ENCODE data around the gene KLRF1.

Gene KLRF1

GRCh38 chr12:9810671-9811070 lies 16.6 kb upstream of the KLRF1 start:
- TF ChIP-seq CTCF (IDR thresholded peaks at IDR 0.05; ENCODE audit: low read length) (no peak), EZH2 (optimal IDR thresholded peaks at IDR 0.05; ENCODE audit: low read depth, low read length) (no peak), EZH2phosphoT487 (IDR thresholded peaks at IDR 0.05; ENCODE audit: low read length) (no peak)
- Histone ChIP-seq H3K79me2 (ENCODE audit: low read length) (no peaks in the 10 kb centered on the region), H3F3A (ENCODE audit: insufficient read depth, low read length) (no peaks in the 10 kb centered on the region), H3K36me3 (replicated peaks; ENCODE audit: insufficient read depth, low read length) (no peaks in the 10 kb centered on the region), H2AFZ (ENCODE audit: low read length) (no peak overlapping the region), H3K9ac (ENCODE audit: low read length) (no peak overlapping the region), H4K20me1 (ENCODE audit: insufficient read depth, low read length) (no peaks in the 10 kb centered on the region), H3K9me2 (replicated peaks; ENCODE audit: insufficient read depth, low read length) (no peaks in the 10 kb centered on the region), H3K4me1 (ENCODE audit: low read length) (no peaks in the 10 kb centered on the region), H3K27me3 (replicated peaks; ENCODE audit: insufficient read depth, low read length) (no peaks in the 10 kb centered on the region), H3K4me2 (ENCODE audit: low read depth, low read length) (no peak overlapping the region), H3K4me3 (ENCODE audit: low read length) (no peak overlapping the region), H3K27ac (ENCODE audit: low read length) (no peak overlapping the region), H3K9me3 (replicated peaks; ENCODE audit: insufficient read depth, low read length) (no peaks in the 10 kb centered on the region)
- DNase-seq: no peak

- DNase-seq: no peak
- H3K27ac ChIP-seq (ENCODE audit: low read length): no peak overlapping the region
- H3K27me3 ChIP-seq (replicated peaks; ENCODE audit: insufficient read depth, low read length): no peaks in the 10 kb centered on the region
- H2AFZ ChIP-seq (ENCODE audit: low read length): no peak overlapping the region
- no peaks in the 10 kb centered on the region for H3K9me2 ChIP-seq (replicated peaks; ENCODE audit: insufficient read depth, low read length)
- no peaks in the 10 kb centered on the region for H4K20me1 ChIP-seq (ENCODE audit: insufficient read depth, low read length)
- H3K36me3 ChIP-seq (replicated peaks; ENCODE audit: insufficient read depth, low read length): no peaks in the 10 kb centered on the region
- no peak overlapping the region for H3K9ac ChIP-seq (ENCODE audit: low read length)
- no peaks in the 10 kb centered on the region for H3K79me2 ChIP-seq (ENCODE audit: low read length)
- no peaks in the 10 kb centered on the region for H3K4me1 ChIP-seq (ENCODE audit: low read length)
- H3K4me2 ChIP-seq (ENCODE audit: low read depth, low read length): no peak overlapping the region
- H3F3A ChIP-seq (ENCODE audit: insufficient read depth, low read length): no peaks in the 10 kb centered on the region
- no peak overlapping the region for H3K4me3 ChIP-seq (ENCODE audit: low read length)
- TF ChIP-seq EZH2 (optimal IDR thresholded peaks at IDR 0.05; ENCODE audit: low read depth, low read length) (no peak), CTCF (IDR thresholded peaks at IDR 0.05; ENCODE audit: low read length) (no peak), EZH2phosphoT487 (IDR thresholded peaks at IDR 0.05; ENCODE audit: low read length) (no peak)
- H3K9me3 ChIP-seq (replicated peaks; ENCODE audit: insufficient read depth, low read length): no peaks in the 10 kb centered on the region
These were observed 15.7 kb upstream of the KLRF1 start for GRCh38 chr12:9811621-9812020.

- peak overlapping the region; percentile 94 for H3K4me2 ChIP-seq (ENCODE audit: low read depth, low read length)
- H4K20me1 ChIP-seq (ENCODE audit: insufficient read depth, low read length): no peaks in the 10 kb centered on the region
- no peaks in the 10 kb centered on the region for H3K4me1 ChIP-seq (ENCODE audit: low read length)
- H3K4me3 ChIP-seq (ENCODE audit: low read length): peak overlapping the region; percentile 74
- H3K79me2 ChIP-seq (ENCODE audit: low read length): no peaks in the 10 kb centered on the region
- DNase-seq: peak; percentile 79
- no peak for TF ChIP-seq EZH2phosphoT487 (IDR thresholded peaks at IDR 0.05; ENCODE audit: low read length)
- peak; percentile 97 for TF ChIP-seq CTCF (IDR thresholded peaks at IDR 0.05; ENCODE audit: low read length)
- no peaks in the 10 kb centered on the region for H3F3A ChIP-seq (ENCODE audit: insufficient read depth, low read length)
- H3K9me2 ChIP-seq (replicated peaks; ENCODE audit: insufficient read depth, low read length): no peaks in the 10 kb centered on the region
- no peak overlapping the region for H3K27ac ChIP-seq (ENCODE audit: low read length)
- no peaks in the 10 kb centered on the region for H3K27me3 ChIP-seq (replicated peaks; ENCODE audit: insufficient read depth, low read length)
- no peaks in the 10 kb centered on the region for H3K9me3 ChIP-seq (replicated peaks; ENCODE audit: insufficient read depth, low read length)
- no peaks in the 10 kb centered on the region for H3K36me3 ChIP-seq (replicated peaks; ENCODE audit: insufficient read depth, low read length)
- peak overlapping the region; percentile 96 for H2AFZ ChIP-seq (ENCODE audit: low read length)
- peak overlapping the region; percentile 39; the same call in 1 of the 2 replicates for H3K9ac ChIP-seq (ENCODE audit: low read length)
These were observed 13.2 kb upstream of the KLRF1 start for GRCh38 chr12:9813821-9814798.
